ENCODE data around the gene PPFIA4. TPM values are rescaled to one million over a fixed set of nuclear protein-coding genes. Genes with fewer than 3 reads are reported as not detected.

Gene PPFIA4
- total RNA-seq, 1 donor from 2014 or later: 9.1 TPM

- no peaks in the 10 kb centered on the region for H3K9me3 ChIP-seq (ENCODE audit: insufficient read depth, low read depth, low read length)
- H3K4me1 ChIP-seq (ENCODE audit: insufficient read depth, low read length): peaks cover 11% of the 10 kb centered on the region
- no peaks in the 10 kb centered on the region for H3K9me3 Mint-ChIP-seq (ENCODE audit: unreplicated experiment)
- no peak overlapping the region for H2AFZ ChIP-seq (ENCODE audit: low read depth, low read length)
- peaks cover 10% of the 10 kb centered on the region for H4K20me1 ChIP-seq (ENCODE audit: insufficient read depth, low read length)
- peaks cover 3% of the 10 kb centered on the region for H3K36me3 Mint-ChIP-seq (ENCODE audit: low read depth, unreplicated experiment)
- TF ChIP-seq EZH2 (IDR thresholded peaks at IDR 0.05; ENCODE audit: insufficient read depth, low read length): no peak
- peak; percentile 42 for TF ChIP-seq CTCF (IDR thresholded peaks at IDR 0.05; ENCODE audit: insufficient read depth, low read depth, low read length)
- H3K27me3 ChIP-seq (ENCODE audit: insufficient read depth, low read length): peaks cover 6% of the 10 kb centered on the region
- FAIRE-seq (peak; percentile 83), DNase-seq (ENCODE audit: low read depth) (peak; percentile 6)
- no peaks in the 10 kb centered on the region for H3K36me3 ChIP-seq (ENCODE audit: insufficient read depth, low read length)
- no peaks in the 10 kb centered on the region for H3K79me2 ChIP-seq (ENCODE audit: insufficient read depth, low read length)
- H3K27ac Mint-ChIP-seq (ENCODE audit: unreplicated experiment): no peak overlapping the region
- peaks cover 13% of the 10 kb centered on the region for H3K4me1 Mint-ChIP-seq (ENCODE audit: low read depth, unreplicated experiment)
- H3K4me2 ChIP-seq (ENCODE audit: low read length): no peak overlapping the region
- peaks cover 61% of the 10 kb centered on the region for H3K27me3 Mint-ChIP-seq (ENCODE audit: low read depth, unreplicated experiment)
- H3K4me3 ChIP-seq (ENCODE audit: insufficient read depth, low read depth, low read length): no peak overlapping the region
- no peak overlapping the region for H3K27ac ChIP-seq (ENCODE audit: low read depth, low read length)
- no peak overlapping the region for H3K9ac ChIP-seq (ENCODE audit: low read length)
- H3K4me3 Mint-ChIP-seq (ENCODE audit: unreplicated experiment): no peak overlapping the region
These were observed 100.0 kb downstream of the PPFIA4 start for GRCh38 chr1:203126151-203126865.

GRCh38 chr1:203126866-203127665, 100.8 kb downstream of the PPFIA4 start:
- Histone ChIP-seq H4K20me1 (ENCODE audit: insufficient read depth, low read length) (peaks cover 10% of the 10 kb centered on the region), H3K27ac (ENCODE audit: low read depth, low read length) (no peak overlapping the region), H3K4me3 (ENCODE audit: insufficient read depth, low read depth, low read length) (peak overlapping the region; percentile 61), H3K4me1 (ENCODE audit: insufficient read depth, low read length) (peaks cover 11% of the 10 kb centered on the region), H3K4me2 (ENCODE audit: low read length) (peak overlapping the region; percentile 88), H3K36me3 (ENCODE audit: insufficient read depth, low read length) (no peaks in the 10 kb centered on the region), H3K9ac (ENCODE audit: low read length) (peak overlapping the region; percentile 16), H2AFZ (ENCODE audit: low read depth, low read length) (peak overlapping the region; percentile 88), H3K9me3 (ENCODE audit: insufficient read depth, low read depth, low read length) (no peaks in the 10 kb centered on the region), H3K79me2 (ENCODE audit: insufficient read depth, low read length) (no peaks in the 10 kb centered on the region), H3K27me3 (ENCODE audit: insufficient read depth, low read length) (peaks cover 6% of the 10 kb centered on the region)
- DNase-seq (ENCODE audit: low read depth) (peak; percentile 33), FAIRE-seq (no peak)
- H3K4me1 Mint-ChIP-seq (ENCODE audit: low read depth, unreplicated experiment): peaks cover 13% of the 10 kb centered on the region
- no peak for TF ChIP-seq CTCF (IDR thresholded peaks at IDR 0.05; ENCODE audit: insufficient read depth, low read depth, low read length)
- TF ChIP-seq EZH2 (IDR thresholded peaks at IDR 0.05; ENCODE audit: insufficient read depth, low read length): no peak
- H3K36me3 Mint-ChIP-seq (ENCODE audit: low read depth, unreplicated experiment): peaks cover 3% of the 10 kb centered on the region
- peak overlapping the region; percentile 24 for H3K27ac Mint-ChIP-seq (ENCODE audit: unreplicated experiment)
- H3K27me3 Mint-ChIP-seq (ENCODE audit: low read depth, unreplicated experiment): peaks cover 56% of the 10 kb centered on the region
- no peaks in the 10 kb centered on the region for H3K9me3 Mint-ChIP-seq (ENCODE audit: unreplicated experiment)
- peak overlapping the region; percentile 84 for H3K4me3 Mint-ChIP-seq (ENCODE audit: unreplicated experiment)
